NCI-H460 (cell line): ENCODE results near the gene TAF1B. TPM values are rescaled to one million over a fixed set of nuclear protein-coding genes. Genes with fewer than 3 reads are reported as not detected.
"Not testable (repeated sequence)": the region's sequence is repeated elsewhere in the genome, so short reads cannot be mapped to it uniquely, and the experiment has no call there.

Source experiments
- DNase-seq: peaks from one replicate; pipeline ENCODE4 v3.0.0-alpha.2; 2016; ENCODE audit warnings: low read depth; ENCODE audit errors: extremely low read depth
- total RNA-seq: library from RNA; depleted of rRNA; stranded (reverse); fragments of >200 nt; shearing (Covaris generic); gene quantifications from 2 replicates; pipeline ENCODE4 v1.2.3, GENCODE V29; 2014

The TAF1B gene
- total RNA-seq, 1 experiment from 2014 or later, result 16.1 TPM

DNA sequence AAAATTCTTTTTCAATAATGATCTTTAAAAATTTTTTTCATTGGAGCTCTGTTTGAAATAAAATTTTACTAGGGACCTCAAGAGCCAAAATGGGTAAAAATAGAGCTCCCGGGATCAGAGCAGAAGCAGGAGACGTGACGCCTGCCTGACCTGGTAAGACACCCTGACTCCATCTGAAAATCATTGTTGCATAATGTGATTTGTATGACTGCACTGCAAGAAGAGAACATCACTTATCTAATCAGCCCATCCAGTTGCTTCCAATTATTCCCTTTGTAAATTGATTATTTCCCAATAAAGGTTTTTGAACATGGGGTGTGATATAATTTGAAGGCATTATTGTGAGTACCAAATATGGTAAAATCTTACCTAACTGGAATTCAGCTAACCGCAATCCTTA, 17.1 kb upstream of the TAF1B start:
- no peak for DNase-seq

DNA sequence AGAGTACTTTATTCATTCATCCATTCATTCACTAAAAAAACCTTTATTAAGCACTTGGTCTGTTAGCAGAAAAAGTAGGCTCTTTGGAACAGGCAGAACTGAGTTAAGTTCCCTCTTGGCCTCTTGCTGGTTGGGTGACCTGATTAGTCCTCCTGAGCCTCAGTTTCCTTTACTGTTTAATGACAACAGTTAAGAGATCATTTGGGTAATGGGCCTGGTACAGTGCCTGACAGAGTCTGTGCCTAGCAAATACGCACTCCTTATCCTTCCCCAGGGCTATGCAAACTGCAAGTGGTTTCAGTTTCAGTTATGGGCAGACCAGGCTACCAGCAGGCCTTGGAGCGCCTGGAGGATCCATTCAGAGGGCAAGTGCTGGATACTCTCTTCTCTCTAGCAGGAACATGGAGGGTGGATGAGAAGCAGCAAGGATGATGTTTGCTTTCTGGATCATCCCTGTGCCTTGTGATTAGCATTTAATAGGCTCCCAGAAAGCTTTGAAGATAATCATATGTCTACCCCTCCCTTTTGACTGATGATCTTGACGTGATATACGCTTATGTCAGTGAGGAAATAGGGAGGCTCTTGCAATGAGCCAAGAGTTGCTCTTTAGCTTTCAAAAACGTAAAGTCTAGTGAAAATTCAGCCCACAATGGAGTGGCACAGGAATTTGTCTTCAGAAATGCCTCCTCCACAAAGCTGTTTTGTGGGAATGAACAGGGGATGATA, 12.4 kb upstream of the TAF1B start:
- DNase-seq, result no peak

DNA sequence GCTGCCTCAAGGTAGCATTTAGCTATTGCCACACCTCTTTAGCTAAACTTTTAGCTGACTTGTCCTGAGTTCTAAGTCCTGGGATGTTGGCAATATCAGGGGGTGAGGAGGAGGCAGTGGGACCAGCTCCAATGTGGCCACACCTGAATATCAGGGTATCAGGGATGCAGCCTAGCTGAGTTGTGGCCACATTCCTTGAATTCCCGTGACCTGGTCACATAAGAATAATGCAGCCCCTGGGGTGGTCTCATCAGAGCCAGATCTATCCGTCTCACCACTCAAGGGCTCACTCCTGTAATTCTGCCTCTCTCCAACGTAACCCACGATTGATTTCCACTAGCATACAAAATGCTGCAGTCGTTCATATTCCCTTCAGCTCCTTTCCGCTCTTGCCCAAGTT, 11.6 kb upstream of the TAF1B start:
- DNase-seq, result no peak

DNA sequence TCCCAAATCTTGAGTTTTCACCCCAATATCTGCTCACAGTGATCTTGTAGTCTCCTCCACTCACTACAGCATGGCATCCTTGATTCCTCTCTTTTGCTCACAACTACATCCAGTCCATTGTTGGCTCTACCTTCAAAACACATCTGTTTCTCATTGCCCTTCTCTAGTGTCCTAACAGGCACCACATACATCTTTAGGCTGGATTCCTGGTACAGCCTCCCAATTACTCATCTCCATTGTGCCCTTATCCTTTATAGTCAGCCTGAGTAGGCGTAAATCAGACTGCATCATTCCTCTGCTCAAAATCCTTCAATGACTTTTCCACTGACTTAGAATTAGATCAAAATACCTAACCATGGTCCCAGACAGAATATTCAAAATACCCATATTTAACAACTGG, 10.7 kb upstream of the TAF1B start:
- DNase-seq, result no peak

DNA sequence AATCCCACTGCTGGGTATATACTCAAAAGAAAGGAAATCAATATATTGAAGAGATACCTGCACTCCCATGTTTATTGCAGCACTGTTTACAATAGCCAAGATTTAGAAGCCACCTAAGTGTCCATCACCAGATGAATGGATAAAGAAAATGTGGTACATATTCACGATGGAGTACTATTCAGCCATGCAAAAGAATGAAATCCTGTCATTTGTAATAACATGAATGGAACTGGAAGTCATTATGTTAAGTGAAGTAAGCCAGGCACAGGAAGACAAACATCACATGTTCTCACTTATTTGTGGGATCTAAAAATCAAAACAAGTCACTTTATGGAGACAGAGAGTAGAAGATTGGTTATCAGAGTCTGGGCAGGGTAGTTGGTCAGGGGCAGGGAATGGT, 8.2 kb upstream of the TAF1B start:
- DNase-seq, result not testable (repeated sequence)

DNA sequence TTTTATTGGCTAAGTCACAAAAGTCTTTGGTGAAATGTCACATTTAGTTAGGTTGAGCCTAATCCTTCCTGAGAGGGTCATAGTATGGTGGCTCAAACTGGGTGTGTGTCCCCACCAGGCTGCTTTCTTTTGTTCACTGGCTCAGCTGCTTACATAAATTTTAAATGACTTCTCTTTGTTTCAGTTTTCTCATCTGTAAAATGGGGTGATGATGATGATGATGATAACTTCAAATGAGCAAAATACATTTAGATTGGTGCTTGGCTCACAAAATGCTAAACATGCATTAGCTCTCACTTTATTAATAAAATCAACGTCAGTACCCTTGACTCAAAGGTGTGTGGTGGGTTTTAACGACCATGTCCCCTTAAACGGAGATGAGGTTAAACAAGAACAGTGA, 7.2 kb upstream of the TAF1B start:
- DNase-seq, result no peak

DNA sequence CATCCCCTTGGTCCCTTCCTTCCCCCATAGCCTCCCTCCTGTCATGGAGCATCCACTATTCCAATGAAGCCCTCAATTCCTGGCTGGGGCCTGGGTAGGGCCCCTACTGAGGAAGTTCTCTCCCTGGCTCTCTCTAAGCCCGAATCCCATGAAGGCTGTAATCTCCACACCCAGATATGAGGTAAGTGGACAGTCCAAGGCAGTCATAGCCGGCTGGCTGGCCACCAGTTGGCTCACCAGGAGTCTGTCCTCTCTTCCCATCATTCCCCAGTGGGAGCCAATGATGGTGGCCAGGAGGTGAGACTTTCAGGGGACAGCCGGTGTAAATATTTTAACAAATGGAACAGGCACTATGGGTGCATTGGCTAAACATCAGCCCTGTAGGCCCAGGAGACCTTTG, 6.8 kb upstream of the TAF1B start:
- no peak for DNase-seq

DNA sequence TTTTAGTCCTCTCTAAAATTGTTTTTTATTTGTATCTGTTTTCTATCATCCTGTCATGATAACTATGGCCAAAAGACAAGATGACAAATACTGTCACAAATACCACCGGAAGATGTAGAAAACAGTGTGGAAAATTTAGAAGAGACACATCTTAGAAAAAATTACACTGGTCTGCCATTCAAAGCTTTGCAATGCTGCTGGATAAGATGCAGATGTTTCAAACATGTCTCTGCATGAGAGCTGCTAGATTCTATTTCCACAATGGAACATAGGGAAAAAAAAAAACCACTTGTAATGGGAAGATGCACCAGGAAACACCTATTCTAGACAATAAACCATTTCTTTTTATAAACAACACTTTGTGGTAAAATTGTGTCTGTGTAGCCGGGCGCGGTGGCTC, 5.8 kb upstream of the TAF1B start:
- DNase-seq, result no peak

DNA sequence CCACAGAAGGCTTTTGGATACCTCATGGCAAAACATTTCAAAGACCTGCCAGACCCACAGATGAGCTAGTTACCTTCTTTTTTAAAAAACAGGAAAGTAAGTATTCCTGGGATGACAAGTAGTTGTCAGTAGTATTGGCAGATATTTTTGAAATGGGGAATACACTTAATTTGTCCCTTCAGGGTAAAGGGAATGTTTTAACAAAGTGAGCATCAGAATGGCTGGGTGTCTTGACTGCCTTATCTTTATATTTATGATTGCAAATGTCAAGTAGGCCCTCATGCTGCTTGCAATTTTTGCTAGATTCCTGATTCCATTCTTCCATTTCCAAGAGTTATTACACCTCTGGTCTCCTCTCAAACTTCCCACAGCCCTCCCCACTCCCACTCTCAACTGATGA, 4.9 kb upstream of the TAF1B start:
- no peak for DNase-seq

DNA sequence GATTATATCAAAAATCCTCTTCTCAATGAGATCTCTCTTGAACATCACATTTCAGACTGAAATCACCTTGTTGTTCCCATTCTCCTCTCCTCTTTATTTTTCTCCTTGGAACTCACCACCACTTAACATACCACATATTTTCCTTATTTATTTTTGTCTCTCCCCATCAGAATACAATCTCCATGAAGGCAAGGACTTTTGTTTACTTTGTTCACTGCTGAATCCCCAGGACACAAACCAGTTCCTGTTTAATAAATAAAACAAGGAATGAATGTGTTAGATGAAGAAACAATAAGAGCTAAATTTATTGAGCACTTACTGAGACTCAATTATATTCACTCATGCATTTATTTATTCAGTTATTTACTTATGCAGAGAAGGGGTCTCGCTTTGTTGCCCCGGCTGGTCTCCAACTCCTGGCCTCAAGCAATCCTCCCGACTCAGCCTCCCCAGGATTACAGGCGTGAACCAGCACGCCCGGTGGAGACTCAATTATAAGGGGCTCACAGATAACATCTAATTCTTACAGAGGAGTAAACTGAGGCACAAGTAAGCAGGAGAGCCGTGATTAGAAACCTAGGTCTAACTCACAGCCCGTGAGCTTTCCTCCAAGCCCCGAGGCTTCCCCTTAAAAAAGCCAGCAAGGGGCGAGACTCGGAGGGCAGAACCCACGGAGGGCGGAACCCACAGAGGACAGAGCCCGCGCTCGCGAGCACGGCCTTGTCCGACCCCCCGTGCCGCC, 616 bp upstream of the TAF1B start:
- DNase-seq, result no peak

DNA sequence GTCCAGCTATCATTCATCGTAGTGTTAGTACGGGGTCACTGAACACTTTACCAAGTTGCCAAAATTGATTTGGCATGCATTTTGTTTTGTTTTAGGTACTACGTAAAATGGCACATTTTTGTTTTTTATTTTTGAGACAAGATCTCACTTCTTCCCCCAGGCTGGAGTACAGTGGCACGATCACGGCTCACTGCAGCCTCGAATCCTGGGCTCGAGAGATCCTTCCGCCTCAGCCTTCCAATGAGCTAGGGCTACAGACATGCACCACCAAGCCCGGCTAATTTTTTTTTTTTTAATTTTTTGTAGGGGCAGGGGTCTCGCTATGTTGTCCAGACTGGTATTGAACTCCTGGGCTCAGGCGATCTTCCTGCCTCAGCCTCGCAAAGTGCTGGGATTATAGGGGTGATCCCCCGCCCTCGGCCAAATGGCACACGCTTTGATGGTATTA, 786 bp downstream of the TAF1B start:
- DNase-seq, result no peak

DNA sequence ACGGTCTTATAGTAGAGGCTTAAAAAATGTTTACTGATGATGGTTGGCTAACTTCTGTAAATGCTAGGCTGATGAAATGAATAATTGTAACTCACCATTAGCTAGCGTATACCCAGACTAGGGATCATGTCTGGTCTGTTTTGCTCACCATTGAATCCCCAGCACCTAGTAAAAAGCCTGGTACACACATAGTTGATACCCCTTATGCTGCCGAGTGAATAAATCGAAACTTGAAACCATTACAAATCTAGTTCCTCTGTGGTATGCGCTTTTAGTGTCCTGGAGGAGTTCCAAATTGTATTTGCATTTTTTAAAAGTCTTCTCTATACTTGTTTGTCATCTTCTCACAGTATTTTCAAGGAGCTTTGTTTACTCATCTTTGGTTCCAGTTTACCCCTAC, 1.3 kb downstream of the TAF1B start:
- DNase-seq, result no peak

DNA sequence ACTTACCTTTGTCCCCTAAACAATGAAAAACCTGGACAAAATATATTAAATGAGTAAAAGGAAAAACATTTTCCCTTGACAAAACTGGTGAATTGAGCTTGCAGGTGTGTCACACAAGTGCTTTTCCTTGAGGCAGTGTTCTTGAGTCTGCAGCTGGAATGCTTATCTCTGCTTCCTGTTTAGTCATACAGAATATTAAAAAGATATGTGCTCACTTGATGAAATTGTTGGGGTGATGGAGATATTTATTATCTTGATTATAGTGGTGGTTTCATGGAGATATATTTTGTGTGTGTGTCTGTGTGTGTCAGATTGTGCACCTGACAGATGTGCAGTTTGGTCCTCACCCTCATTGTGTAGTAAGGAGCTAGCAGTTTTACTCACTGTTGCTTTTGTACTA, 3.3 kb downstream of the TAF1B start:
- DNase-seq, result no peak

DNA sequence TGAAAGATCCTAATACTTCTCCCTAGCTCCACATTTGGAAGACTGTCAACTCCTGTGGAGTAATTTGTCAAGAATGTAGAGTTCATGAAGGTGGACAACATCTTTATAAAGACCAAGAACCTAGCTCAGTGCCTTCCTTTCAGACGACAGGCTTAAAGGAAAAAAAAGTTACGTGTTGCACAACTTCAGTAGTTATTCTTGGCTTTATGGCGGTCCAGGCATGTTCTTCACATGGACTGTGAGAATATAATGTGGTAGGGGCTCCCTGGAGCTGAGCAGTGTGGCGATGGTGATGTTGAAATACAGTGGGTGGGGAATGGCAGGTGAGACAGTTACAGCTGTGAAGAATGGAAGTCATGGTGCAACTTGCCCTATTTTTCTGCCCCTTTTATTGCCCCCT, 3.9 kb downstream of the TAF1B start:
- DNase-seq, result no peak

DNA sequence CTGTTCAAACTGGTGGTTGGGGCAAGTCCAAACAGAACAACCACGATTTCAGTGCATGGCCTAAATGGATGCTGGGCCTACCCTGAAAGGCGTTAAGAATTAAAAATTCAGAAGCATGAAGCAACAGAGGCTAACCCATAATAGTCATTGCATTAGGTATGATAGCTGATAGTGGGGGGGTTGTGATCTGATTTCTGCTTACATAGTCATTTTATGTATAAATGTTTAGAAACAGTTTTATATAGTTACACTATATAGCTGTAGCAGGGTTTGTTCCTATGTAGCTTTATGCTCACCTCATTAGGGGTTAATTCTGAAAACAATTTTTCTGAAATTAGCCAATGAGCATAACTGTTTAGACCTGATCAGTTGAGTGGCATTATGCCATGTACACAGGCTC, 9.6 kb downstream of the TAF1B start:
- DNase-seq, result no peak

DNA sequence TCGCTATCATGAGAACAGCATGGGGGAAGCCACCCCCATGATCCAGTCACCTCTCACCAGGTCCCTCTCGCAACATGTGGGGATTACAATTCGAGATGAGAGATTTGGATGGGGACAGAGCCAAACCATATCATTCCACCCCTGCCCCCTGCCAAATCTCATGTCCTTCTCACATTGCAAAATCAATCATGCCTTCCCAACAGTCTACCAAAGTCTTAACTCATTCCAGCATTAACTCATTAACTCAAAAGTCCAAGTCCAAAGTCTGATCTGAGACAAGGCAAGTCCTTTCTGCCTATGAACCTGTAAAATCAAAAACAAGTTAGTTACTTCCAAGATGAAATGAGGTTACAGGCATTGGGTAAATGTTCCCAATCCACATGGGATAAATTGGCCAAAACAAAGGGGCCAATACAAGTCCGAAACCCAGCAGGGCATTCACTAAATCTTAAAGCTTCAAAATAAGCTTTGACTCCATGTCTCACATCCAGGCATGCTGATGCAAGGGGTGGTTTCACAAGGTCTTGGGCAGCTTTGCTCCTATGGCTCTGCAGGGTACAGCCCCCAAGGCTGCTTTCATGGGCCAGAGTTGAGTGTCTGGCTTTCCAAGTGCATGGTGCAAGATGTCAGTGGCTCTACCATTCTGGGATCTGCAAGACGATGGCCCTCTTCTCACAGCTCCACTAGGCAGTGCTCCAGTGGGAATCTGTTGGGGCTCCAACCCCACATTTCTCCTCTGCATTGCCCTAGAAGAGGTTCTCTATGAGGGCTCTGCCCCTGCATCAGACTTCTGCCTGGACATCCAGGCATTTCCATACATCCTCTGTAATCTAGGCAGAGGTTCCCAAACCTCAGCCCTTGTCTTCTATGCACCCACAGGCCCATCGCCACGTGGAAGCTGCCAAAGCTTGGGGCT, 14.8 kb downstream of the TAF1B start:
- DNase-seq, result no peak

DNA sequence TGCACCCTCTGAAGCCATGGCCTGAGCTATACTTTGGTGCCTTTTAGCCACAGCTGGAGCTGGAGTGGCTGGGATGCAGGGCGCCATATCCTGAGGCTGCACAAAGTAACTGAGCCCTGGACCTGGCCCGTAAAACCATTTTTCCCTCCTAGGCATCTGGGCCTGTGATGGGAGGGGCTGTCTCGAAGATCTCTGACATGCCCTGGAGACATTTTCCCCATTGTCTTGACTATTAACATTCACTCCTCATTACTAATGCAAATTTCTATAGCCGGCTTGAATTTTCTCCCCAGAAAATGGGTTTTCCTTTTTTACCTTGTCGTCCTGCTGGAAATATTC, 15.4 kb downstream of the TAF1B start:
- DNase-seq, result no peak

DNA sequence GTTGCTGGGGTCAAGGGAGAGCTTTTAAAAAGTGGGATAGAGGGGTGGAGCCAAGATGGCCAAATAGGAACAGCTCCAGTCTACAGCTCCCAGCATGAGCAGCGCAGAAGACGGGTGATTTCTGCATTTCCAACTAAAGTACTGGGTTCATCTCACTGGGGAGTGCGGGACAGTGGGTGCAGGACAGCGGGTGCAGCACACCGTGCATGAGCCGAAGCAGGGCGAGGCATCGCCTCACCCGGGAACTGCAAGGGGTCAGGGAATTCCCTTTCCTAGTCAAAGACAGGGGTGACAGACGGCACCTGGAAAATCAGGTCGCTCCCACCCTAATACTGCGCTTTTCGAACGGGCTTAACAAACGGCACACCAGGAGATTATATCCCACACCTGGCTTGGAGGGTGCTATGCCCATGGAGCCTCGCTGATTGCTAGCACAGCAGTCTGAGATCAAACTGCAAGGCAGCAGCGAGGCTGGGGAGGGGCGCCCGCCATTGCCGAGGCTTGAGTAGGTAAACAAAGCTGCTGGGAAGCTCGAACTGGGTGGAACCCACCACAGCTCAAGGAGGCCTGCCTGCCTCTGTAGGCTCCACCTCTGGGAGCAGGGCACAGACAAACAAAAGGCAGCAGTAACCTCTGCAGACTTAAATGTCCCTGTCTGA, 17.8 kb downstream of the TAF1B start:
- not testable (repeated sequence) for DNase-seq

DNA sequence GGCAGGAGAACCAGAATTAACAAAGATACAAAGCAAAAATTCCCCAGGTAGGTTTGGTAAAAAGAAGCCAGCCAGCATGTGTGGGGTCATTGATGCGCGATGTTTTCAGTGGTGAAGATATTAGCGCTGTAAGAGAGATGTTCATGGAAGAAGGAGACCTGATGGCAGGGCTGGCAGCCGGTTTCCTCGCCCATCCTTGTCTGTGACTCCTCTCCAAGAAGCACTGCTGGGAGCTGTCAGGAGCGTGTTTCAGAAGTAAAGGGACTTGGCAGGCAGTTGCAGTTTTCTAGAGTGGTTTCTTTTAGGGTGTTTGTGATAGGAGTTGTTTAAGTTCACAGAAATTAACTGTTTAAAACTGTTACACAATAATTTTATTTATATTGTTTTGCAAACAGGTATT, 24.6 kb downstream of the TAF1B start:
- no peak for DNase-seq

DNA sequence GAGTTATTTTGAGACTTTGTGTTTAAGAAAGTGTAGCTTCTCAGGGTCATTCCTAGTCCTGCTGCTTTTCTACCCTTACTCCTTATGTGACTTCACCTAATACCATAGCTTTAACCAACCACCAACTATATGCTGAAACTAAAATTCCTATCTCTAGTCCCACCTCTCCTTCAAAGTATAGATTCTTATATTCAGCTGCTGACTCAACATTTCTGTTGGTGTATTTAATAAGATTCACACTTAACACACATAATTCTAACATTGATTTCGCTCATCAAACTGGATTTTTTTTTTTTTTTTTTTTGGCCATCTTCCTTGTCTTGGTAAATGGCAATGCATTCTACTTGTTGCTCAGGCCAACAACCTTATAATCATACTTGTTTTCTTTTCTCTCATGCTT, 30.1 kb downstream of the TAF1B start:
- DNase-seq, result no peak

DNA sequence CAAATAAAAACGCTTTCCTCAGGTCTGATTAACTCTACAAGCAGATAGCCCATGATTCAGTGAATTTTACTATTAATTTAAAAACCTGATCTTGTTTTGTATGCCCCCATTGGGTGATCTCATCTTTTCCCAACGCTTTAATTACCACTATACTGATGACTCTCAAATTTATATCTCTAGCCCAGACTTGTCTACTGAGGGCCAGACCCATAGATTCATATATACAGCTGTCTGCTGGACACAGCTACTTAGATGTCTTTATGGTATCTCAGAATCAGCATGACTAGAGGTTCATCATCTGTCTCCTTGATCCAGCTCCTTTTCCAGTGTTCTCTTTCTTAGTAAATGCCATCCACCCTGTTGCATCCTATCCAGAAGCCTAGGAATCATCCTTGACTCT, 33.8 kb downstream of the TAF1B start:
- no peak for DNase-seq
